ENCODE data around the gene P2RY13. TPM values are rescaled to one million over a fixed set of nuclear protein-coding genes. Genes with fewer than 3 reads are reported as not detected.
A peak's percentile ranks its signal among the peaks of the same experiment; 100 is the strongest.

P2RY13 gene
- total RNA-seq, 1 donor: not detected

DNA sequence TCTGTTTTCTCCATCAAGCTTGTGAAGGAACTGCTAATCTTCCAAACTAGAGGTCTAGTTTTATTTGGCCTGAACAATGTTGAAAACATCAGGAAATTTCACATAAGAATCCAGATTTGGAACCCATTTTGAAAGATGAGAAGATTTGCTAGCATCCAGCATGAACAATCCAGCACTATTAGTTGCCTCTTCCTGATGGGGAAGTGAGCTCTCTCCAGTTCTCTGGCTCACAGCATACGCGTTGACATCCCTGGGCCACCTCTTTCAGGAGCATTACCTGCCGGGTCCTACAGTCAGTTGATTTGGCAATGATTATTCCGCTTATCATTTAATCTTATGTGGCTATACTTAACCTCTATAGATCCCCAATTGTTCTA is 23.6 kb downstream of the P2RY13 start:
- H3K27me3 ChIP-seq (ENCODE audit: insufficient read depth, low read length): no peaks in the 10 kb centered on the region

DNA sequence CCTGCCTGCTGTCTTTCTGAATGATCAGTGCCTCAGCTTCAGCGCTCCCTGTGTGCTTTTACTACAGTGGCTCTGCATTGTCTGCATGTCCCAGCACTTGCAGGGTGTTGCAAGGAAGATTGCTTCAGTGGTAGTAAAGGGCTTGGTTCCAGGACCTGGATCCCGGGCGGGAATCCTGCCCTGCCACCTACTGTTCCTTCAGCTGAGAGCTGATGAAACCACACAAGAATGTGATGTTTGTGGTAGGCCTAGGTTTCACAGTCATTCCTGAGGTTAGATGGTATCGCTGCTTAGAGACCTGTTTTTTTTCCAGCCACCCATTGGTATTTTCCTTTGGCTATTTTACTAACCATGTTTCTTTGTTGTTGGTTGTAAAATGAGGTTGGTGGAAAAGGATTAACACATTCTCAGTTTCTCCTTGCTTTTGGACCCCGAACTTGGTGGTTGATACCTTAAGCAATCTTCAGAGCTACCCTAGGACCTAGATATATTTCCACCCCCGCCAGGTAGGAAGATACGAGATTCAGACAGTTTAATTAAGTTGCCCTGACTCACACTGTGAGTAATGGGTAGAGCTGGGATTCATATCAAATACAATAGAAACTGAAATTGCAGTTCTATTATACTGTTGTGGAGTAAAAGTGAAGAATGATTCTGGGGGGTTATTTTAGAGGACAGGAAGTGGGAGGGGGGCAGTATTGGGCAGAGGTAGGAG is 24.1 kb downstream of the P2RY13 start:
- Histone ChIP-seq H3K4me3 (ENCODE audit: insufficient read depth, low read length) (peak overlapping the region; percentile 18), H3K36me3 (ENCODE audit: insufficient read depth, low read length) (no peaks in the 10 kb centered on the region), H2AFZ (ENCODE audit: low read length) (no peak overlapping the region), H3K27me3 (ENCODE audit: insufficient read depth, low read length) (peaks cover under 1% of the 10 kb centered on the region), H3K4me2 (ENCODE audit: insufficient read depth, low read length) (peak overlapping the region; percentile 61), H3K27ac (ENCODE audit: low read depth, low read length) (peak overlapping the region; percentile 56), H3K79me2 (ENCODE audit: insufficient read depth, low read length) (no peaks in the 10 kb centered on the region), H4K20me1 (ENCODE audit: insufficient read depth, low read length) (no peaks in the 10 kb centered on the region), H3K4me1 (ENCODE audit: insufficient read depth, low read length) (peaks cover 40% of the 10 kb centered on the region), H3K9me3 (ENCODE audit: low read depth, low read length) (no peaks in the 10 kb centered on the region)
- DNase-seq (ENCODE audit: insufficient read length, low spot score, missing footprints): peak; percentile 92
- TF ChIP-seq, protein P1, sequence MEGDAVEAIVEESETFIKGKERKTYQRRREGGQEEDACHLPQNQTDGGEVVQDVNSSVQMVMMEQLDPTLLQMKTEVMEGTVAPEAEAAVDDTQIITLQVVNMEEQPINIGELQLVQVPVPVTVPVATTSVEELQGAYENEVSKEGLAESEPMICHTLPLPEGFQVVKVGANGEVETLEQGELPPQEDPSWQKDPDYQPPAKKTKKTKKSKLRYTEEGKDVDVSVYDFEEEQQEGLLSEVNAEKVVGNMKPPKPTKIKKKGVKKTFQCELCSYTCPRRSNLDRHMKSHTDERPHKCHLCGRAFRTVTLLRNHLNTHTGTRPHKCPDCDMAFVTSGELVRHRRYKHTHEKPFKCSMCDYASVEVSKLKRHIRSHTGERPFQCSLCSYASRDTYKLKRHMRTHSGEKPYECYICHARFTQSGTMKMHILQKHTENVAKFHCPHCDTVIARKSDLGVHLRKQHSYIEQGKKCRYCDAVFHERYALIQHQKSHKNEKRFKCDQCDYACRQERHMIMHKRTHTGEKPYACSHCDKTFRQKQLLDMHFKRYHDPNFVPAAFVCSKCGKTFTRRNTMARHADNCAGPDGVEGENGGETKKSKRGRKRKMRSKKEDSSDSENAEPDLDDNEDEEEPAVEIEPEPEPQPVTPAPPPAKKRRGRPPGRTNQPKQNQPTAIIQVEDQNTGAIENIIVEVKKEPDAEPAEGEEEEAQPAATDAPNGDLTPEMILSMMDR (IDR thresholded peaks at IDR 0.05; ENCODE audit: extremely low read depth, low read depth, low read length): peak; percentile 29

More for the DNA sequence above, 23.6 kb downstream of the P2RY13 start:
- peak overlapping the region; percentile 56 for H3K27ac ChIP-seq (ENCODE audit: low read depth, low read length)
- DNase-seq (ENCODE audit: insufficient read length, low spot score, missing footprints): no peak
- no peaks in the 10 kb centered on the region for H4K20me1 ChIP-seq (ENCODE audit: insufficient read depth, low read length)
- H3K4me2 ChIP-seq (ENCODE audit: insufficient read depth, low read length): peak overlapping the region; percentile 61
- TF ChIP-seq, protein P1 (IDR thresholded peaks at IDR 0.05; ENCODE audit: extremely low read depth, low read depth, low read length): no peak
- H2AFZ ChIP-seq (ENCODE audit: low read length): no peak overlapping the region
- H3K4me1 ChIP-seq (ENCODE audit: insufficient read depth, low read length): peaks cover 40% of the 10 kb centered on the region
- H3K79me2 ChIP-seq (ENCODE audit: insufficient read depth, low read length): no peaks in the 10 kb centered on the region
- H3K36me3 ChIP-seq (ENCODE audit: insufficient read depth, low read length): no peaks in the 10 kb centered on the region
- no peaks in the 10 kb centered on the region for H3K9me3 ChIP-seq (ENCODE audit: low read depth, low read length)
- H3K4me3 ChIP-seq (ENCODE audit: insufficient read depth, low read length): peak overlapping the region; percentile 18

DNA sequence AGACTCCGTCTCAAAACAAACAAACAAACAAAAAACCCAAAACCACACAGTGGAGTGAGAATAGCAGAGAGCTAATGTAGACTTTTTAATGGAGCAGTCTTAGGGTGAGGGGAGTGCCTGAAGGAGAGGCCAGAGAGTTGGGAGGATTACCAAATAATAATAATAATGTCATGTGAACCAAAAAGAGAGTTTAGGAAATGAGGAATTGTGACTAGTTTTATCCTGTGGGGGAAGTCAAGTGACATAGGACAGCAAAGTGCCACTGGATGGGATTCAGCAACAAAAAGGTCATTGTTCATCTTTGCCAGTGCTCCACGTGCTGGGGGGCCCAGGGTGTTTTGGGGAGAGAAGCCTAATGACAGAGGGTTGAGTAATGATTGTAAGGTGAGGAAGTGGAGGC is 25.6 kb downstream of the P2RY13 start:
- H3K4me2 ChIP-seq (ENCODE audit: insufficient read depth, low read length): no peak overlapping the region
- no peak overlapping the region for H3K27ac ChIP-seq (ENCODE audit: low read depth, low read length)
- DNase-seq (ENCODE audit: insufficient read length, low spot score, missing footprints): no peak
- H3K79me2 ChIP-seq (ENCODE audit: insufficient read depth, low read length): no peaks in the 10 kb centered on the region
- TF ChIP-seq, protein P1 (IDR thresholded peaks at IDR 0.05; ENCODE audit: extremely low read depth, low read depth, low read length): no peak
- peaks cover 40% of the 10 kb centered on the region for H3K4me1 ChIP-seq (ENCODE audit: insufficient read depth, low read length)
- peaks cover 6% of the 10 kb centered on the region for H3K27me3 ChIP-seq (ENCODE audit: insufficient read depth, low read length)
- no peak overlapping the region for H2AFZ ChIP-seq (ENCODE audit: low read length)
- no peaks in the 10 kb centered on the region for H4K20me1 ChIP-seq (ENCODE audit: insufficient read depth, low read length)
- H3K4me3 ChIP-seq (ENCODE audit: insufficient read depth, low read length): no peak overlapping the region
- no peaks in the 10 kb centered on the region for H3K9me3 ChIP-seq (ENCODE audit: low read depth, low read length)
- H3K36me3 ChIP-seq (ENCODE audit: insufficient read depth, low read length): no peaks in the 10 kb centered on the region

DNA sequence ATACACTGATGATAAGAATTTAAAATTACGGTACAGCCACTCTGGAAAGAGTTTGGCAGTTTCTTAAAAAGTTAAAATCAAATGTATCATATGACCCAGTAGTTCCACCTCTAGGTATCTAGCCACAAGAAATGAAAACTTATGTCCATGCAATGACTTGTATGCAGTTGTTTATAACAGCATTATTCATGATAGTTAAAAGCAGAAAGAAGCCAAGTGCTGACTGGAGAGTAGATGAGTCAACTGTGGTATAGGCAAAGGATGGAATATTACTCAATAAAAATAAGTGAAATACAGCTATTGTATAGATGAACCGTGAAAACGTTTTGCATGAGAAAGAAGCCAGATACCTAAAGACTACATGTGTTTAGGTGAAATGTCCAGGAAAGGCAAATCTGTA is 27.6 kb downstream of the P2RY13 start:
- no peak for DNase-seq (ENCODE audit: insufficient read length, low spot score, missing footprints)
- Histone ChIP-seq H2AFZ (ENCODE audit: low read length) (no peak overlapping the region), H3K79me2 (ENCODE audit: insufficient read depth, low read length) (no peaks in the 10 kb centered on the region), H3K36me3 (ENCODE audit: insufficient read depth, low read length) (no peaks in the 10 kb centered on the region), H3K4me1 (ENCODE audit: insufficient read depth, low read length) (peaks cover 31% of the 10 kb centered on the region), H3K4me2 (ENCODE audit: insufficient read depth, low read length) (no peak overlapping the region), H3K27me3 (ENCODE audit: insufficient read depth, low read length) (peaks cover 6% of the 10 kb centered on the region), H4K20me1 (ENCODE audit: insufficient read depth, low read length) (no peaks in the 10 kb centered on the region), H3K4me3 (ENCODE audit: insufficient read depth, low read length) (no peak overlapping the region), H3K27ac (ENCODE audit: low read depth, low read length) (no peak overlapping the region), H3K9me3 (ENCODE audit: low read depth, low read length) (no peaks in the 10 kb centered on the region)
- TF ChIP-seq, protein P1 (IDR thresholded peaks at IDR 0.05; ENCODE audit: extremely low read depth, low read depth, low read length): no peak

Measured in osteoblast (primary cell).